Fibroblast of peridontal ligament (primary cell): ENCODE measurements around the gene TMEM204.

ENCODE experiments used
- DNase-seq: peaks from one replicate; pipeline ENCODE4 v3.0.0-alpha.2; 2010; ENCODE audit errors: extremely low read depth

TMEM204 gene

GRCh38 chr16:1557576-1557975 is 24.1 kb downstream of the TMEM204 start:
- DNase-seq: no peak

DNA sequence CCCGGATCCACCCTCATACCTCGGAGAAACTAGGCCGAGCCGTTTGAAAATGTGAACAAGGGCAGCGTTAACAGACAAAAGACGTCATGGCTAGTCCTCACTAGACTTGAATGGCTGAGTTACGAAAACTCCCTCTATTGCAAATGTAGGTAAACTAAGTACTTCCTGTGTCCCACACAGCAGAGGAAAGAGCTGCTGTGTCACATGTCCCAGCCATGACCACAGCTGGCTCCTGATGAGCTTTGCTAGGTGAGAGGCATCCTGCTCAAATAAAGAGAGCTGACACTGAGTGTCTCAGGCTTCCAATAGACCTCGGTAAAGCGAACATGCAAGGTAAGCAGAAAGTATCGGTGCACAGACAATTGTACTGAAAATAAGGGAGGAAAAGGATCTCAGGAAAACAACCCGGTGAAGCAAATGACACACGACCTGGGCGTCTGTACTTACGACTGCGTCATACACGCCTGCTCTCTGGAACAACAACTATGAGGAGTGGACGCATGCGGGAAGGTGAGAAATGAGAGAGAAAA is 26.0 kb downstream of the TMEM204 start:
- no peak for DNase-seq

DNA sequence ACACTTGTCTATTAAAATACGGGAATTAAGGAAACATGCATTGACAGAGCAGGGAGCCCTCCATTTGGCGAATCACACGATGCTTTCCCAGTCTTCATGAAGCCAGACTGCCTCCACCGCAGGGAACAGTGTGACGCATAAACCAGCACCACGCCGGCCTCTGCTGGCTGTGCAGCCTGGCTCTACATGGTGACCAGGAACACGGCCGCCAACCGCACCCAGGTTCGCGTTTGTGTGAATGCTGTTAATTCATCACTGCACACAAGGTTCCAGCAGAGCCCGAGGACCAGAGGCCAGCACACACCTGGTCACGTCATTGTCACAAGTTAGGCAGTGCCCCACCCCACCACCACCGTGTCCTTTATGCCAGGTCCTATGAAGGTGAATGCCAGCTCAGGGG is 26.7 kb downstream of the TMEM204 start:
- no peak for DNase-seq

DNA sequence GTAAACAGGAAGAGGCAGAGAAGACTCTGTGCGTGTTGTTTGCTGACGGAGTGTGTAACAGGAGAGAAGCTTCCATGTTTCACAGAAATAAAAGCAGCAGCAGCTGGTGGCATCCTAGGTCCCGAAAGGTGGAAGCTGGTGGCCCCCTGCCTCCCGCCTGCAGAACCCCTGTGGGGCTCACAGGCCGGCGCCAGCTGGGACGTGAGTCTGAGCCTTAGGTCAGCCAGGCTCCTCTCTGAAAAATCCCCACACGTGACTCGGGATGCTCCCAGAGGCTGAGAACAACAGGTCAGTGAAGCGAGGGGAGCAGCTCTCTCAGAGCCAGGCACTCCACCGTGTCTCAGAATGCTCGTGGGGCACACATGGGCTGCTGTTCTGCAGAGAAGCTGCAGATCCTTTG is 27.4 kb downstream of the TMEM204 start:
- no peak for DNase-seq

GRCh38 chr16:1561266-1561665 is 27.8 kb downstream of the TMEM204 start:
- DNase-seq: no peak

- DNase-seq: no peak
Measured at GRCh38 chr16:1561836-1562235, 28.4 kb downstream of the TMEM204 start.

DNA sequence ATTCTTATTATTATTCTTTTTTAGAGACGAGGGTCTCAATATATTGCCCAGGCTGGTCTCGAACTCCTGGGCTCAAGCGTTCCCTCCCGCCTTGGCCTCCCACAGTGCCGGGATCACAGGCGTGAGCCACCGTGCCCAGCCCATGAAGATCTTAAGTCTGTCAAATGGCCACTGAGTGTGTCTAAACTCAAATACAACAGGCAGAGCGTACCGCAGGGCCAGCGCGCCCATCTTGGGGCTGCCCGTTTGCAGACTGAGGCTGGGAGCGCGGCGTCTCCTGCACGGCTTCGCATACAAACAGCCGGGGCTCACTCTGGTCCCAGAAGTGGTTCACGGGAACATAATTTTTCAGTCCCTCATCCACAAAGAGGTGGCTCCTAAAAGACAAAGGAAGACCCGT is 30.3 kb downstream of the TMEM204 start:
- DNase-seq: no peak

DNA sequence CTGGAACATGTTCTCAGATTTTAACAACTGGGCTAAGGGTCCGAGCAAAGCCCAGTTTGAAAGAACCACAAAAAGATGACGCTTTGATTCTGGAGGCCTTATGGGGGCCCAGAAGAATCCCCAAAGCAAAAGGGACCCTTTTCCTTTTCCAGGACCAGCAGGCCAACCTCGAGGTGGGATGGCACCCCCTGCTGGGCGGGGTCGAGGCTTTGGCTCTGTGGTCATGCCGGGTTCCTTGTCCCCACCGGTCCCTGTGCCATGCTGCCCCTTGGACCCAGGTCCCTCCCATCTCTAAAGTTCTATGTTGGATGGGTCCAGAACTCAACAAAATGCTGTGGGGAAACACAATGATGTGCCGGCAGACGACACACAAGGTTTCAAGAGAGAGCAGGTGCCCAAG is 30.9 kb downstream of the TMEM204 start:
- no peak for DNase-seq

DNA sequence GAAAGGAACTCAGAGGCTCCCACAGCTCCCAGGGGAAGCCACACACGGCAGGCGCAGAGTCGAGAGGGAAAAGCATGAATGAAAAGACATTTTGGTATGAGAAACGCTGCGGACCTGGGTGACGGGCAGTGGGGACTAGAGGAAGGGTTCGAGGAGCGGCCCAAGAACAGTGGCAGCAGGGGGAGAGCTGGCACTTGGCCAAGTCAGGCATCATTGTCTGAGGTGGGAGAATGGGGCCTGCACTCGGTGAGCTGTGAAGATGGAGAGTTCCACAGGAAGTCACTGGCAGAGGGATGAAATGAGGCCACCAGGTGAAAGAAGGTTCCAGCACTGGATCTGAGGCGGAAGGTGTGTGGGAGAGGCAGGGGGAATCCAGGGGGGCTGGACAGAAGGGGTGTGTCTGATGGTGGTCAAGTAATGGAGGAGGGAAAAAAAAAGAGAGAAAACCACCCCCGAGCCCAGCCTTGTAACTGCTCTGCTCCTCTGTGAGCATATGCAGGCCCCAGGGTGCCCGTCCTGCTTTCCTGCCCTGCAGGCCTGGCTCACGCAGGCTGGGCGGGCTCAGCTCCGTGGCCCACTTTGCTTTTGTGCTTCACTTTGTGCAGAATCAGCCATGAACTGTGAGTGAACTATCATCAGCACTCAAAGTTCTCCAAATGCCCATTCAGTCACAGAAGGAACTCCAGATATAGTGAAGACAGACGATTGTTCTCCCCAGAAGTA is 31.8 kb downstream of the TMEM204 start:
- no peak for DNase-seq

GRCh38 chr16:1567988-1568387 is 34.5 kb downstream of the TMEM204 start:
- no peak for DNase-seq

GRCh38 chr16:1571012-1571671 is 37.7 kb downstream of the TMEM204 start:
- DNase-seq: no peak

- no peak for DNase-seq
Measured at GRCh38 chr16:1572673-1573072, 39.2 kb downstream of the TMEM204 start.

DNA sequence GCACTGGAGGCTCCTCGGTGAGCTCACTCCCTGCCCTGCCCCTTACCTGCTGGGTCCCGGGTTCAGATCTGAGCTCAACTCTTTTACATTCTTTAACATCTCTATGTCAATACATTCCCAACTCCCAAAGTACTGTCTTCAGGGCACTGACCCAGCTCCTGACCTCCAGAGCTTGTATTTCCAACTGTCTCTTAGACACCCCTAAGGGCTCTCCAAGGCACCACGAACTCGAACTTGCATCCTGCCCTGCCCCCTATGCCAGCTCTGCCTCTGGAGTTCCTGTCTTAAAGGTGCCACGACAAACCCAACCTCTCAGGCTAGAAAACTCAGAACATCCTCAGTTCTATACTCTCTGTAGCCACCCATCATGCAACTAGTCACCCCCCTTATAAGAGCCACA is 39.8 kb downstream of the TMEM204 start:
- no peak for DNase-seq

GRCh38 chr16:1575578-1575977 is 42.1 kb downstream of the TMEM204 start:
- DNase-seq: no peak

DNA sequence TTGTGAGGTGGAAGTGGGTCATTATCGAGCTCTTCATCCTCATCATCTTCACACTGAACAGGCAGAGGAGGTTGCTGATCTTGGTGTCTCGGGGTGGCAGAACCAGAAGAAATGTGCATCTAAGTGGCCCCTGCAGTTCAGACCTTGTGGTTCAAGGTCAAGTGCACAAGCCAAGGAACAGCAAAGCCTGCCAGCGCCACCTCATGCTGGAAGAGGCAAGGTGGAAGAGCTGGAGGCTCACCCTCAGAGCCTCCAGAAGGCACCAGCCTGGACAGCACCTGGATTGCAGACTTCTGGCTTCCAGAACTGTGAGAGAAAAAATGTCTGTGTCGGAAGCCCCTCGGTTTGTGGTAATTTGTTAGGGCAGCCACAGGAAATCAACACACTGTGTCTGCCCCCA is 45.7 kb downstream of the TMEM204 start:
- DNase-seq: no peak

DNA sequence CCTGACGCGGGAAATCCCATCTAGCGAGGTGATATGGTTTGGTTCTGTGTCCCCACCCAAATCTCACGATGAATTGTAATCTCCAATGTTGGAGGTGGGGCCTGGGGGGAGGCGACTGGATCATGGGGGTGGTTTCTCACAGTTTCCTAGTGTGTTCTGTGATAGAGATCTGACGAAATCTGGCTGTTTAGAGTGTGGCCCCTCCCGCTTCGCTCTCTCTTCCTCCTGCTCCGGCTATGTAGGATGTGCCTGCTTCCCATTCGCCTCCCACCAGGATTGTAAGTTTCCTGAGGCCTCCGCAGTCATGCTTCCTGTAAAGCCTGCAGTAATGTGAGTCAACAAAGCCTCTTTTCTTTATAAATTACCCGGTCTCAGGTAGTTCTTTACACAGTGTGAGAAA is 46.8 kb downstream of the TMEM204 start:
- no peak for DNase-seq

- no peak for DNase-seq
Measured at GRCh38 chr16:1580956-1581355, 47.5 kb downstream of the TMEM204 start.

DNA sequence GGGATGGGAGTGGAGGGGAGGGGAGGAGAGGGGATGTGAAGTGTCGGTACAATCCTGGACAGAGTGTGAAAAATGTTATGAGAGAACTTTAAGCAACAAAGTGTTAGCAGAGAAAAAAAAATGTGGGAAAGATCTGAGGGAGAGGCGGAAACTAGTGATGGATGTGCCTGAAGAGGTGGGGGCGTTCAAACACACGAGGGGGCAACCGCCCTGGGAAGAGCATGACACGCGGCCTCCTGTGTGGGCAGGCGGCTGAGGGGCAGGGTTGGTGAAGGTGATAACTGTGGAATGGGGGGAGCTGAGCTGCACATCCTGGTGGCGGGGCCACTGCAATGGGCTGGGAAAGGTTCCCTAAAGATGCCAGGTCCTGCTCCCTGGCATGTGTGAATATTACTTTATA is 48.3 kb downstream of the TMEM204 start:
- no peak for DNase-seq

DNA sequence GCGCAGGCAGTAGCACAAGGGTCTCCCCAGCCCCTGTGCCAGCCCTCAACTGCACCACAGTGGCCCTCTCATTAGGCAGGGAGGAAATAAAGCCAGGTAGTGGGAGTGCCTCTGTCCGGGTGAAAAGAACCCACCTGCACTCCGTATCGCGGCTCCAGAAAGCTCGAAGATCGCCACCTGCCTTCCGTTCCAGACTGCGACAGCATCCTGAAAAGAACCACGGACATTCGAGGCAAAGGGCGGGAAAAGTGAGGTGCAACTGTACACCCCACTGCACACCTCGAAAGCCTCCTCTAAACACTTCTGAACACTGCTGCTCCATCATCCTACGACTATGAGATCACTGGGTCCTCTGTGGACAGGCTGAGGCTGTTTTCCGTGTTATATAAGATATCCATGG is 49.7 kb downstream of the TMEM204 start:
- no peak for DNase-seq

DNA sequence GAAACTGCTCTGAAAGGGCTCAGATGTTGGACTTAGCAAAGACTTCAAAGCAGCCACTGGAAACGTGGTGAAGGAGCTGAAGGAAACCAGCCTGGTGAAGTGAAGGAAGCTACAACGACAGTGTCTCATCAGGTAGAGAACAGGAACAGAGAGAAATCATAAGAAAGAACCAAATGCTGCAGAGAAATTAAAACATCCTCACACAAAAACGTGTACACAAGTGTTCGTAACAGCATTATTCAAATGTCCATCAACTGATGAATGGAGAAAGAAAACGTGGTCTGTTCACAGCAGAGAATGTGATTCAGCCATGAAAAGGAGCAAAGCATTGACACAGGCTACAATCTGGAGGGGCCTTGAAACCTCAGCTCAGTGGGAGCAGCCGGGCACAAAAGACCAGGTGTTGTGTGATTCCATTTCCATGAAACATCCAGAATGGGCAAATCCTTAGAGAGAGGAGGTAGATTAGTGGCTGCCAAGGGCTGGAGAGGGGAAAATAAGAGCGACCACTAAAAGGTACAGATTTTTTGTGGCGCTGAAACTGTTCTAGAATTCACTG is 51.5 kb downstream of the TMEM204 start:
- no peak for DNase-seq

GRCh38 chr16:1590366-1590765 is 56.9 kb downstream of the TMEM204 start:
- DNase-seq: no peak

GRCh38 chr16:1590930-1591705 is 57.7 kb downstream of the TMEM204 start:
- DNase-seq: no peak
